Uterus (tissue), 2 donors: ENCODE measurements around the gene PRIM2.
"Not testable (repeated sequence)": the region's sequence is repeated elsewhere in the genome, so short reads cannot be mapped to it uniquely, and the experiment has no call there.

Experiments used
- POLR2A ChIP-seq, 2 donors: fragments of 450-650 bp; IDR thresholded peaks; one replicate each; pipeline ENCODE4 v1.6.1; 2016; ENCODE audit warnings: antibody characterized with exemption in 2 of 2, mild to moderate bottlenecking in 1 of 2, moderate library complexity in 1 of 2
- TF ChIP-seq, protein P1 (sequence below), 4 experiments: fragments of 200-600 bp in 2 of 4; fragments of 450-650 bp in 2 of 4; sonication (generic) in 2 of 4; IDR thresholded peaks; one replicate each; pipeline ENCODE4 v1.5.1; 2016 to 2019; ENCODE audit warnings: antibody characterized with exemption in 4 of 4, mild to moderate bottlenecking in 2 of 4, moderate library complexity in 1 of 4

DNA sequence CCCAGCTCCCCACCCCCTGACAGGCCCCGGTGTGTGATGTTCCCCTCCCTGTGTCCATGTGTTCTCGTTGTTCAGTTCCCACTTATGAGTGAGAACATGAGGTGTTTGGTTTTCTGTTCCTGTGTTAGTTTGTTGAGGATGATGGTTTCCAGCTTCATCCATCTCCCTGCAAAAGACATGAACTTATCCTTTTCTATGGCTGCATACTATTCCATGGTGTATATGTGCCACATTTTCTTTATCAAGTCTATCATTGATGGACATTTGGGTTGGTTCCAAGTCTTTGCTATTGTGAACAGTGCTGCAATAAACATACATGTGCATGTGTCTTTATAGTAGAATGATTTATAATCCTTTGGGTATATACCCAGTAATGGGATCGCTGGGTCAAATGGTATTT lies 148.5 kb downstream of the PRIM2 start:
- TF ChIP-seq, protein P1, sequence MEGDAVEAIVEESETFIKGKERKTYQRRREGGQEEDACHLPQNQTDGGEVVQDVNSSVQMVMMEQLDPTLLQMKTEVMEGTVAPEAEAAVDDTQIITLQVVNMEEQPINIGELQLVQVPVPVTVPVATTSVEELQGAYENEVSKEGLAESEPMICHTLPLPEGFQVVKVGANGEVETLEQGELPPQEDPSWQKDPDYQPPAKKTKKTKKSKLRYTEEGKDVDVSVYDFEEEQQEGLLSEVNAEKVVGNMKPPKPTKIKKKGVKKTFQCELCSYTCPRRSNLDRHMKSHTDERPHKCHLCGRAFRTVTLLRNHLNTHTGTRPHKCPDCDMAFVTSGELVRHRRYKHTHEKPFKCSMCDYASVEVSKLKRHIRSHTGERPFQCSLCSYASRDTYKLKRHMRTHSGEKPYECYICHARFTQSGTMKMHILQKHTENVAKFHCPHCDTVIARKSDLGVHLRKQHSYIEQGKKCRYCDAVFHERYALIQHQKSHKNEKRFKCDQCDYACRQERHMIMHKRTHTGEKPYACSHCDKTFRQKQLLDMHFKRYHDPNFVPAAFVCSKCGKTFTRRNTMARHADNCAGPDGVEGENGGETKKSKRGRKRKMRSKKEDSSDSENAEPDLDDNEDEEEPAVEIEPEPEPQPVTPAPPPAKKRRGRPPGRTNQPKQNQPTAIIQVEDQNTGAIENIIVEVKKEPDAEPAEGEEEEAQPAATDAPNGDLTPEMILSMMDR (IDR thresholded peaks at IDR 0.05) = not testable (repeated sequence)
- TF ChIP-seq POLR2A (IDR thresholded peaks at IDR 0.05) = not testable (repeated sequence)
